GOT3 (cell line): ENCODE results near the gene CCDC7.
"Not testable (repeated sequence)": the region's sequence is repeated elsewhere in the genome, so short reads cannot be mapped to it uniquely, and the experiment has no call there.

Source experiments
- DNase-seq: peaks from one replicate; lab custom pipeline; 2025; ENCODE audit warnings: mixed read lengths; lab: John Stamatoyannopoulos, UW

The CCDC7 gene

DNA sequence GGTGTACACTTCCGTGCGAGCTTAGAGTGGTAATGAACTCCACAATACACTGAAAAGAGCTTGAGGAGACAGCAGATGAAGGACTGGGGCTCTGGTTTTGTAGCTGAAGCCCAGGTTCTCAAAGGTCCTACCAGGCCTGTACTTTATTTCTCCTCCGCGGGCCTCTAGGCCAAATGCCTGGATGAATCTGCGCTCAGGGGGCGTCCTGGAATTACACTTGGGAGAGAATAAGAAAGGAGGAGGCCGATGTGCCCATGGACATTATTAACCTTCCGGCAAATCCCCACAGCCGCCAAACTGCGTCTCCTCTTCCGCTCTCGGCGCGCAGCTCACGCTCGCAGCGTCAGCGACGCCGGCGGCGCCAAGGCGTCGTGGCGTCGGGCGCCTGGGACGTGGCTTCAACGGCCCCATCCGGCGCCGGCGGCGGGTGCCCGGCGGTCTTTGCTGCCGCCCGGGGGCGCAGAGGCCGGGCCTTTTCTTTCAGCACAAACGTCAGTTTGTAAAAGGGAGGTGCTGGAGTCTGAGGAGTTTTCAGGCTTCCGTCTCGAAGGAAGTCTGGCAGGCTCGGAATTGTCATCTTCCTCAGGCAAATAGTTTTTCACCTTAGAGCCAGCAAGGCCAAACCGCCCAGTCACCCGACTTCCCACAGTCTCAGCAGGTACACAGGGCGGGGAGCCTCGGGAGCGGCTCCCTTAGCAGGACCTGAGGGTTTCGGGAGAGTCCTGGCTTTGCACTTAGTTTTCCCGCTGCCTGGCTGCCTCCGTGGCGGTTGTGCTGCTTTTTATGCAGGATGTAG is at the start of gene CCDC7:
Gene CCDC7 (plus strand): TSS at position 401 of the 796 bp plus-strand sequence. CDS start 5,503 bp downstream, outside the sequence.
- DNase-seq, result peak; percentile 57

GRCh38 chr10:32397163-32397562 is 48.8 kb upstream of the CCDC7 start:
- DNase-seq, result not testable (repeated sequence)

DNA sequence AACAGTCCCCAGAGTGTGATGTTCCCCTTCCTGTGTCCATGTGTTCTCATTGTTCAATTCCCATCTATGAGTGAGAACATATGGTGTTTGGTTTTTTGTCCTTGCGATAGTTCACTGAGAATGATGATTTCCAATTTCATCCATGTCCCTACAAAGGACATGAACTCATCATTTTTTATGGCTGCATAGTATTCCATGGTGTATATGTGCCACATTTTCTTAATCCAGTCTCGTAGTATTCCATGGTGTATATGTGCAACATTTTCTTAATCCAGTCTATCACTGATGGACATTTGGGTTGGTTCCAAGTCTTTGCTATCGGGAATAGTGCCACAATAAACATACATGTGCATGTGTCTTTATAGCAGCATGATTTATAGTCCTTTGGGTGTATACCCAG is 46.2 kb upstream of the CCDC7 start:
- DNase-seq, result not testable (repeated sequence)

GRCh38 chr10:32400961-32401360 is 45.0 kb upstream of the CCDC7 start:
- no peak for DNase-seq

DNA sequence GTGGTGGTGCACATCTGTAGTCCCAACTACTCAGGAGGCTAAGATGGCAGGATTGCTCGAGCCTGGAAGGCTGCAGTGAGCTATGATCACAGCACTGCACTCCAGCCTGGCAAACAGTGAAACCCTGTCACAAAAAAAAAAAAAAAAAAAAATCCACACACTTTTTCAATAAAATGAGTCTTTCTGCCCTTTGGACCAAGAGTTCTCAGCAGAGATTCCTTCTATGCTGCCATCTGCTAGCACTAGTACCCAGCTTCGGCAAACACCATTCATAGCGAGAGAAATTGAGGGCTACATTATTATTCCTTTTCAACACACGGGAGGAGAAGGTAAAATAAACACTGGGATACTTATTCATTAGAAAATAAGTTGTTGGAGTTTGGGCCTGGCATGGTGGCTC is 43.4 kb upstream of the CCDC7 start:
- DNase-seq, result no peak

DNA sequence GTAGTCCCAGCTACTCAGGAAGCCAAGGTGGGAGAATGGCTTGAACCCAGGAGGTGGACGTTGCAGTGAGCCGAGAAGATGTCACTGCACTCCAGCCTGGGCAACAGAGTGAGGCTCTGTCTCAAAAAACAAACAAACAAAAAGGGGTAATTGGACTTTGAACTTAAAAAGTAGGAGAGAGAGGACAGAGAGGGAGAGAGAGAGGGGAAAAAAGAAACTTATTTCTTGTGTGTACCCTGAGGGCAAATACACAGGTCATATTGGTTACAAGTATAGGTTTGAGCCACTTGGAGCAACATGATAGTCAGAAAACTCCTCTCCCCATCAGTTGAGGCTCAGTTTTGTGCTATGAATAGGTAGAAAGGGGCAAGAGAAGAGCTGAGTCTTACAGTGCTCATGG is 42.8 kb upstream of the CCDC7 start:
- DNase-seq, result no peak

DNA sequence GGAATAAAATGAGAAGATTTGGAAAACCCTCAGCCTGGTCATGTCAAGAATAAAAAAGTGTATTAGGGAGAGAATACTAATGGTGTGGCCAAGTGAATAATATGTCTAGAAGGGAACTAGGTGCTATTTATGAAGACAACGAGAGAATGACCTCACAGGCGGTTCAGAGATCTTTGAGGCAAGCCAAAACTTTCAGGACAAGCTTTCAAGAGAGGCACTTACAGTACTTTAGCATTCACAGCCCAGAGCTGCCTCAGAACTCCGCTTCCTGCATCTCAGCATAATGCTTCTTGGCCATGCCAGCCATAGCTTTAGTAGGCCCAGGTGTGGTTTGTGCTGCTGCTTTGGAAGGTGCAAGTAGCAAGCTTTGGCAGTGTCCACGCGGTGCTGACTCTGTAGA is 37.2 kb upstream of the CCDC7 start:
- no peak for DNase-seq

DNA sequence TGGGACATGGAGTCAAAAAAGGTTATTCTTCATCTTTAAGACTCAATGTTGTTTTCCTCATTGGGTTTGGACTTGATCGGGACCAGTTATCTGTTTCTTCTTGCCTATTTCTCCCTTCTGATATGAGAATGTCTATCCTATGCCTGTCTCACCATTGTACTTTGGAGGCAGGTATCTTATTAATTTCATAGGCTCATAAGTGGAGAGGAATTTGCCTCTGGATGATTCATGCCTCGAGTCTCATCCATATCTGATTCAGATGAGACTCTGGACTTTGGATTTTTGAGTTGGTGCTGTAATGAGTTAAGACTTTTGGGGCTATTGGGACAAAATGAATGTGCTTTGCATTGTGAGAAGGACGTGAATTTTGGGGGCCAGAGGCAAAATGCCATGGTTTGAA is 36.2 kb upstream of the CCDC7 start:
- DNase-seq, result no peak

DNA sequence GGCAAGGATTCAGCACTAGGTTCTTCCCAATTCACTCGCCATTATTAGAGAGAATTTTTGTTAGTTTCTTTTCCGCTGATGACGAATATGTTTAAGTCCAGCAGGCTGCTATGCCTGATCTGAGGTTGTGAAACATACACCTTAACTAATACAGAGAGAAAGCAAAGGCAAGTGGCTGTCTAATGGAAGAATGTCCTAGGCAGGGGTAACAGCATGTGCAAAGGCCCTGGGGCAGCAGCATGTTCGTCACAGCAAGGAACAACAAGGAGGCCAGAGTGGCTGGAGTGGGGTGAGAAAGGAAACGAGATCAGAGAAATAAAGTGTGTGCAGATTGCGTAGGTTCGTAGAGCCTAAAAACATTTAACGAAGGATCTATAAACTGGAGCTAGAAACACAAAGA is 35.4 kb upstream of the CCDC7 start:
- no peak for DNase-seq

GRCh38 chr10:32411797-32412498 is 34.0 kb upstream of the CCDC7 start:
- no peak for DNase-seq

DNA sequence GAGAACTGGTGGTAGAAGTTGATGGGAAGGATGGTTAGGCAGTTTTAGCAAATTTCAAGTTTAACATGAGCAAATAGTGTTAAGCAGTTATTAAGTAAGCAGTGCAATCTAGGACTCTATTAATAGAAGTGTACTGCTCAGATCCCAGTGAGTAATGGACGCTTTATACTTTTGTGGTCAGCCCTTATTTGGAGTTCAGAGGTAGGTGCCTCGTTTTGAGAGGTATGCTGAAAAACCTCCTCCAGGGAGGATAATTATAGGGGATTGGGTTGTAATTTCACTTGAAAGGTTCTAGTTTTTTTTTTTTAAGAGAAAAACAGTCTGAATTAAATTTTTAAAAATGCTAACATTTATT is 33.5 kb upstream of the CCDC7 start:
- no peak for DNase-seq

GRCh38 chr10:32413513-32413912 is 32.4 kb upstream of the CCDC7 start:
- DNase-seq, result no peak

- DNase-seq, result no peak
These were observed 30.6 kb upstream of the CCDC7 start for GRCh38 chr10:32415361-32415760.

DNA sequence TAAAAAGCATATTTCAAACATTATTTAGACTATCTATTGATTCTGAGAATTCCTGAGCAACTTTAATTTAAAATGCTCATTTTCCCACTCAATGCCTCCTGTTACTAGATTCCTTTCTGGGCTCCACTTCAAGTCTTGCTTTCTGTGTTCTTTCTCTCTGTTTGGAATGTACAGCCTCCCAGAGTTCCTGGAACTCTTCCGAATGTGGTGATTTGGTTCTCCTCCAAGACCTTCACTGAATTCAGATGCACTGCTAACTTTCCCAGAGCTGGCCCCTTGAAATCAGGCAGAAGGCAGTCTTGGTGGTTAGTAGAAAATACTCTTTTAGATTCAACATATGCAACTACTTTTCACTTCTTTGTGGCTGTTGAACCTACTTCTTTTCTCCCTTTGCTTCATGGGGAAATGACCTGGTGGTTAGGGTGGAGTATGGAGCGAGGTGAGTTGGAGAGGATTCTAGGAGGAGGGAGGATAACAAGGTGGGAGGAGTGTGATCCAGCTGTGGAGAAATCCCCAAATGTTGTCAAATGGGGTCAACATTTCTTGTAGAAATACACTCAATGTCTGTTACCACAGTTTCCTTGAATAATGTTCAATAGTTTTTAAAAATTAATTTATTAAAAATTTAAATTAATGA is 27.9 kb upstream of the CCDC7 start:
- no peak for DNase-seq

DNA sequence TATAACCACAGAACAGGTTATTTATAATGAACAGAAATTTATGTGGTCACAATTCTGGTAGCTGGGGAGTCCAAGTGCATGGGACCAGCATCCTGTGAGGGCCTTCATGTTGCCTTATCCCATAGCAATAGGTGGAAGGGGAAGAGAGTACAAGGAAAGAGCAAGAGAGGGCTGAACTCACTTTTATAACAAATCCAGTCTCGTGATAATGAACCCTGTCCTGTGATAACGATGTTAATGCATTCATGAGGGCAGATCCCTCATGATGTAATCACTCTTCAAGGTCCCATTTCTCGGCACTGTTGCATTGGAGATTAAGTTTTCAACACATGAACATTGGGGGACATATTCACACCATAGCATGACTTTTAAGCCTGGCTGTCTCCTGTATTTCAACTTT is 27.4 kb upstream of the CCDC7 start:
- no peak for DNase-seq

DNA sequence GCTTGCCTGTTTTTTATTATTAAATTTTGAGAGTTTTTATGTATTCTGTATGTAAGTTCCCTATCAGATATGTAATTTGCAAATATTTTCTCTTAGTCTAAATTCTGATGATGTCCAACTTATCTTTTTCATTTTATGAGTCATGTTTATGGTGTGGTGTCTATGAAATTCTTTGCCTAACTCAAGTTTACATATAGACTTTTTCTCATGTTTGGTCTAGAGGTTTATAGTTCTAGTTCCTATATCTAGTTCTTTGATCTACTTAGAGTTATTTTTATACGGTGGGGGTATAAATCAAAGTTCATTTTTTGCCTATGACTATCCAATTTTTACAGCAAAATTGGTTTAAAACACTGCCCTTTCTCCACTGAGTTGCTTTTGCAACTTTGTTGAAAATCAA is 26.3 kb upstream of the CCDC7 start:
- DNase-seq, result no peak

DNA sequence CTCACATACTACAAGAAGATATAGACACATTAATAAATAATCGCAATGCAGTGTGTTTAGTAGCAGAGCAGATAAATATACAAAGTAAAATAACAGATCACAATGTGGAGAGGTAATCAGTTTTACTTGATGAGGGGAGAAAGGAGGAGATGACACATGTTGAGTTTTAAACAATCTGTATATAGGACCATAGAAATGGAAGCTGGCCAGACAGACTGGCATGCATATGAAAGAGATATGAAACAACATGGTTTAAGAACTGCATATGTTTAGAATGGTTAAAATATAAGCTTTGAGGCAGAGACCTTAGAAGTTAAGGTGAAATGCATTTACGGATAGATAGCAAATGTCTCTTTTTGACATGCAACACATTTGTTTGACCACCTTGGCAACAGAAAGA is 19.8 kb upstream of the CCDC7 start:
- no peak for DNase-seq

DNA sequence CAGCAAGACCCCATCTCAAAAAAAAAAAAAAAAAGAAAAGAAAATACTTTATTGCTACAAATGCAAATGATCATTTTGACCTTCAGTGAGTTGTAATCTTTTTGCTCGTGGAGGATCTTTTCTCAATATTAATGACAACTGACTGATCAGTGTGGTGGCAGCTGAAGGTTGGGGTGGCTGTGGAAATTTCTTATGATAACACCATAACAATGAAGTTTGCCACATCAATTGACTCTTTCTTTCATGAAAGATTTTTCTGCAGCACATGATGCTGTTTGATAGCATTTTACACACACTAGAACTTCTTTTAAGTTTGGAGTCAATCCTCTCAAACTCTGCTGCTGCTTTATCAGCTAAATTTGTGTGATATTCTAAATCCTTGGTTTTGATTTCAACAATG is 12.4 kb upstream of the CCDC7 start:
- DNase-seq, result no peak

GRCh38 chr10:32436215-32436614 is 9.7 kb upstream of the CCDC7 start:
- no peak for DNase-seq

DNA sequence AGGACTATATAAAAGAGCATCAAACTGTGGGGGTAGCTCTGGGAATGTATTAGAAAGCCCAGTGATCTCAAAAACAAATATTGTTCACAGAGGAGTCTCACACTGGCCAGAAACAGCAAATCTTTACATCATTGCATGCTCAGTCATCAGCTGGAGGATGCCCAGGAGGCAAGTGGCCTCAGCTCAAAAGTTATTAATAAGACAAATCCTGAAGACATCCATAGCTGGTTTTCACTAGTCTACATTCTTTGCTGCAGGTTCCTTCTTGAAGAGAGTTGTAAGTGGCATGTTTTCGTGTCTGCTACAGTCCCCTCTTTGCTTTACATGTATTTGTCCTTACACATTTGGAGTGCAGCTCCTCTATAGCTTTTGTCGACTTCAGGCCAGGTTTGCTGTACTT is 8.6 kb upstream of the CCDC7 start:
- no peak for DNase-seq

DNA sequence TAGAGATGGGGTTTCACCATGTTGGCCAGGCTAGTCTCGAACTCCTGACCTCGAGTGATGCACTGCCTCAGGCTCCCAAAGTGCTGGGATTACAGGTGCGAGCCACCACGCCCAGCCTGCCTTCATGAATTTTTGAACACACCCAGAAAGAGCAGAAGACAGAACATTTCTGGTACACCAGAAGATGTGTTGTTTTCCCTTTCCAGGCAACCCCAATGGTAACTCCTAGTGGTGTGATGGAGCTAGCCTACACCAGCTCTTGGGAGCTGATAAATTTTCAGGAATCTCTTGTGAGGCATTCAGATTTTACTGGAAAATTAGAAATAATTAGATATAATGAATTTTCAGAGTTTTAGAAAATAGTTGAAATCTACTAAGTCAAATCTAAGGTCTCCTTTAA is 904 bp upstream of the CCDC7 start:
- no peak for DNase-seq

DNA sequence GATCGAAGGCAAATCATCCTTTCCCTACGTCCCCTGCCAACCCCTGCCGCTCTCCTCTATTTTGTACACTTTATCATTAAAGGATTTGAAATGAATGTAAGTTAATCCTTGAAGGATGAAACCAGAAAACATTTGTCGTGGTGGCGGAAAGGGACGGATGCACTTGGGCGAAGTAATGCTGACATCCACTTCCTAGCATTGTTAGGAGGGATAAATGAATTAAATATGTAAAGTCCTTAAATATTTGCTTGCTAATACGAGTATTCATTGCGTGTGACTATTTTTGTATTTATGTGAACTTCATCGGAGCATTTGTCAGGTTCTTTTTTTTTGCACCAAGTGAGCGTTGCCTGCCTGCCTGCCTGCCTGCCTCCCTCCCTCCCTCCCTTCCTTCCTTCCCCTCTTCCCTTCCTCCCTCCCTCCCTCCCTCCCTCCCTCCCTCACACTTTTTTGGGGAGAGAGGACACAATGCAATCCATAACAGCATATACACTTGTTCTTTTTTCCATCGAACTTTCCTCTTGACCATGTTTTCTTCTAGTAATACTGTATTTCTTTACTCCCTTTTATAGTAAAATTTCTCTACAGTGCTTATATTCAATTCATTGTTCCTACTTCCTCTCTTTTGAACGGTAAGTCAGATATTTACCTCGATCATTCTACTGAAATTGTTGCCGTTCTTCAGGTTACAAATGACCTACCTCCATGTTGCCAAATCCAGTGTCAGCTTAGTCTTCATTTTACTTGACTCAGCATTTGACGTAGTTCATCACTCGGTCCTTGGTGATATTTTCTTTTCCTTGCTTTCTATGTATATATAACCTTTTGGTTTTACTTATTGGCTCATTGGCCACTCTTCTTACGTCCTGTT is 831 bp downstream of the CCDC7 start:
- no peak for DNase-seq
